WTC11 (cell line): ENCODE measurements around the gene TAF3. TPM values are rescaled to one million over a fixed set of nuclear protein-coding genes. Genes with fewer than 3 reads are reported as not detected.

ENCODE experiments used
- ATAC-seq: fragments of 200-7000 bp; cut with Tn5 transposase; 2 replicates; pipeline ENCODE4 v1.10.0; 2021; ENCODE audit warnings: mild to moderate bottlenecking, moderate library complexity
- CTCF ChIA-PET: fragments of 300-600 bp; sonication (Branson Sonifier 250); formaldehyde crosslinking; loops from one replicate; lab custom pipeline; 2021; ENCODE audit warnings: antibody characterized with exemption; lab: Charles Lee
- POLR2A ChIA-PET: fragments of 350-600 bp; sonication (Branson Sonifier 250); formaldehyde crosslinking; loops from one replicate; lab custom pipeline; 2021; ENCODE audit warnings: antibody characterized with exemption; lab: Charles Lee
- DNase-seq: peaks from one replicate; pipeline ENCODE4 v3.0.0; 2021; ENCODE audit warnings: low spot score
- H3K27ac Mint-ChIP-seq: 2 replicates; pipeline ENCODE4 v1.8.0; 2021; ENCODE audit warnings: mixed read lengths
- H3K27me3 Mint-ChIP-seq: 2 replicates; pipeline ENCODE4 v1.8.0; 2021; ENCODE audit warnings: low read depth, mild to moderate bottlenecking, moderate library complexity, mixed read lengths
- H3K36me3 Mint-ChIP-seq: 2 replicates; pipeline ENCODE4 v1.8.0; 2021; ENCODE audit warnings: mixed read lengths
- H3K4me1 Mint-ChIP-seq: 2 replicates; pipeline ENCODE4 v1.8.0; 2022; ENCODE audit warnings: mixed read lengths
- H3K4me3 Mint-ChIP-seq: 2 replicates; pipeline ENCODE4 v1.8.0; 2021; ENCODE audit warnings: mild to moderate bottlenecking, moderate library complexity, mixed read lengths
- H3K9me3 Mint-ChIP-seq: 2 replicates; pipeline ENCODE4 v1.8.0; 2021; ENCODE audit warnings: mixed read lengths
- ETV6 ChIP-seq: sonication (generic); formaldehyde crosslinking; IDR thresholded peaks from 2 replicates; pipeline ENCODE4 v1.8.1; 2022; ENCODE audit warnings: mild to moderate bottlenecking, missing genetic modification reagents
- FOXP4 ChIP-seq: sonication (generic); formaldehyde crosslinking; IDR thresholded peaks from 2 replicates; pipeline ENCODE4 v1.8.0; 2022; ENCODE audit warnings: mild to moderate bottlenecking, missing genetic modification reagents
- ZNF317 ChIP-seq: sonication (generic); formaldehyde crosslinking; IDR thresholded peaks from 2 replicates; pipeline ENCODE4 v1.8.1; 2023; ENCODE audit warnings: low read depth, mild to moderate bottlenecking, moderate library complexity, missing genetic modification reagents, borderline replicate concordance
- ZNF423 ChIP-seq: fragments of 250-450 bp; sonication (Bioruptor Pico); IDR thresholded peaks from 2 replicates; pipeline ENCODE4 v2.1.2; 2022; ENCODE audit warnings: mild to moderate bottlenecking, moderate library complexity
- total RNA-seq: library from RNA; stranded (reverse); gene quantifications from 3 replicates; pipeline ENCODE4 v1.2.3, GENCODE V29; 2021
- TF ChIP-seq, protein P1 (sequence below): sonication (generic); formaldehyde crosslinking; IDR thresholded peaks from 2 replicates; pipeline ENCODE4 v1.8.0; 2022; ENCODE audit warnings: mild to moderate bottlenecking, missing genetic modification reagents
- TF ChIP-seq, protein P2 (sequence below): sonication (generic); formaldehyde crosslinking; IDR thresholded peaks from 2 replicates; pipeline ENCODE4 v1.8.0; 2023; ENCODE audit warnings: mild to moderate bottlenecking, missing genetic modification reagents

The TAF3 gene
- total RNA-seq, 1 experiment from 2014 or later: 8.9 TPM

DNA sequence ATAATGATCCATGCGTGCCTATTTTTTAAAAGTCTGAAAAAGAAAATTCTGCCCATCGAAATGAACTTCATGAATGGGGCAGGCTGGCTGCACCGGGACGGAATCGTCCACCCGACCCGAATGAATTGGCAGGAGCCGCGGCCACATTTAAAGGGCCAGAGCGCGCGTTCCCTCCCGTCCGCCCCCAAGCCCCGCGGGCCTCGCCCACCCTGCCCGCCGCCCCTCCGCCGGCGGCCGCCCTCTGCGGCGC lies 235.9 kb downstream of the TAF3 start (continued):
- TF ChIP-seq FOXP4: no peak
- TF ChIP-seq, all 79 proteins: peak for 0

GRCh38 chr10:8054494-8055407 lies 236.4 kb downstream of the TAF3 start, which contains the start of gene GATA3:
TSS of gene GATA3 (plus strand) at chr10:8054688. CDS start at chr10:8055656, 968 bp downstream.
- peaks cover 57% of the 10 kb centered on the region for H3K4me1 Mint-ChIP-seq
- H3K27me3 Mint-ChIP-seq: peaks cover 95% of the 10 kb centered on the region
- no peaks in the 10 kb centered on the region for H3K9me3 Mint-ChIP-seq
- H3K36me3 Mint-ChIP-seq: no peaks in the 10 kb centered on the region
- DNase-seq (peak; percentile 71), ATAC-seq (peak; percentile 2)
- H3K27ac Mint-ChIP-seq: no peak within 1 kb of the TSS
- ChIA-PET CTCF (no interaction called here), POLR2A (no interaction called here)
- peak within 1 kb of the TSS; percentile 80 for H3K4me3 Mint-ChIP-seq
- TF ChIP-seq ZNF317 (CRISPR knock-in tag): no peak
- TF ChIP-seq, protein P1, sequence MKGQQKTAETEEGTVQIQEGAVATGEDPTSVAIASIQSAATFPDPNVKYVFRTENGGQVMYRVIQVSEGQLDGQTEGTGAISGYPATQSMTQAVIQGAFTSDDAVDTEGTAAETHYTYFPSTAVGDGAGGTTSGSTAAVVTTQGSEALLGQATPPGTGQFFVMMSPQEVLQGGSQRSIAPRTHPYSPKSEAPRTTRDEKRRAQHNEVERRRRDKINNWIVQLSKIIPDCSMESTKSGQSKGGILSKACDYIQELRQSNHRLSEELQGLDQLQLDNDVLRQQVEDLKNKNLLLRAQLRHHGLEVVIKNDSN: no peak
- TF ChIP-seq, protein P2, sequence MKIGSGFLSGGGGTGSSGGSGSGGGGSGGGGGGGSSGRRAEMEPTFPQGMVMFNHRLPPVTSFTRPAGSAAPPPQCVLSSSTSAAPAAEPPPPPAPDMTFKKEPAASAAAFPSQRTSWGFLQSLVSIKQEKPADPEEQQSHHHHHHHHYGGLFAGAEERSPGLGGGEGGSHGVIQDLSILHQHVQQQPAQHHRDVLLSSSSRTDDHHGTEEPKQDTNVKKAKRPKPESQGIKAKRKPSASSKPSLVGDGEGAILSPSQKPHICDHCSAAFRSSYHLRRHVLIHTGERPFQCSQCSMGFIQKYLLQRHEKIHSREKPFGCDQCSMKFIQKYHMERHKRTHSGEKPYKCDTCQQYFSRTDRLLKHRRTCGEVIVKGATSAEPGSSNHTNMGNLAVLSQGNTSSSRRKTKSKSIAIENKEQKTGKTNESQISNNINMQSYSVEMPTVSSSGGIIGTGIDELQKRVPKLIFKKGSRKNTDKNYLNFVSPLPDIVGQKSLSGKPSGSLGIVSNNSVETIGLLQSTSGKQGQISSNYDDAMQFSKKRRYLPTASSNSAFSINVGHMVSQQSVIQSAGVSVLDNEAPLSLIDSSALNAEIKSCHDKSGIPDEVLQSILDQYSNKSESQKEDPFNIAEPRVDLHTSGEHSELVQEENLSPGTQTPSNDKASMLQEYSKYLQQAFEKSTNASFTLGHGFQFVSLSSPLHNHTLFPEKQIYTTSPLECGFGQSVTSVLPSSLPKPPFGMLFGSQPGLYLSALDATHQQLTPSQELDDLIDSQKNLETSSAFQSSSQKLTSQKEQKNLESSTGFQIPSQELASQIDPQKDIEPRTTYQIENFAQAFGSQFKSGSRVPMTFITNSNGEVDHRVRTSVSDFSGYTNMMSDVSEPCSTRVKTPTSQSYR: no peak

- Mint-ChIP-seq H3K27ac (no peak overlapping the region), H3K9me3 (no peaks in the 10 kb centered on the region), H3K27me3 (peaks cover 96% of the 10 kb centered on the region), H3K36me3 (no peaks in the 10 kb centered on the region), H3K4me3 (peak overlapping the region; percentile 72), H3K4me1 (peaks cover 66% of the 10 kb centered on the region)
- ChIA-PET POLR2A (interaction anchor here (0.6 kb wide), 1 partner anchor 154 kb away, joined by 4 read pairs; no protein-coding TSS in a partner anchor), CTCF (no interaction called here)
- ATAC-seq (no peak), DNase-seq (no peak)
- TF ChIP-seq ZNF423: peak; percentile 54
- TF ChIP-seq, protein P2: no peak
- TF ChIP-seq ETV6 (CRISPR knock-in tag): peak; percentile 58; the same call in 1 of the 2 replicates
Measured at GRCh38 chr10:8055420-8056349, 237.4 kb downstream of the TAF3 start.

DNA sequence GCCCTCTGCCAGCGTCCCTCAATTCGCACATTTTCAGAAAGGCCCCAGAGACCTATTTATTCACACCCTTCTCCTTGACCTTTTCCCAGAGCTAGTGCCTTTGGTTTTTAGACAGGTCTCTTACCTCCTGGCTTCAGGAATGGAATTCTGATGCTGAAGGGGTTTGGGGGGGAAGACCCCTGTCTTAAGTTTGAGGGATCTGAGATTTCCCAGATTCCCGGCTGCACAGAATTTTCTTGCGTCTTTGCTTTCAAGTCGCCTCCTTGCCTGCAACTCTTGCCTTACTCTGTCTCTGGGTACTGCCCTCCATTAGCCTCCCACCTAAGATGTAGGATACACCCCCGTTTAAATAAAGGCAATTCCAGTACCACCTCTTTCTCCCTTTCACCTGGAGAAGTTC lies 238.1 kb downstream of the TAF3 start:
- no peak for TF ChIP-seq FOXP4
- H3K27me3 Mint-ChIP-seq: peaks cover 96% of the 10 kb centered on the region
- ChIA-PET CTCF (no interaction called here), POLR2A (interaction anchor here (0.6 kb wide), 1 partner anchor 155 kb away, joined by 4 read pairs; no protein-coding TSS in a partner anchor)
- H3K9me3 Mint-ChIP-seq: no peaks in the 10 kb centered on the region
- DNase-seq (no peak), ATAC-seq (no peak)
- H3K36me3 Mint-ChIP-seq: no peaks in the 10 kb centered on the region
- peaks cover 73% of the 10 kb centered on the region for H3K4me1 Mint-ChIP-seq
- peak overlapping the region; percentile 72 for H3K4me3 Mint-ChIP-seq
- no peak overlapping the region for H3K27ac Mint-ChIP-seq
